Lower leg skin (tissue), 4 donors: ENCODE measurements around the gene RBM14. TPM values are rescaled to one million over a fixed set of nuclear protein-coding genes. Genes with fewer than 3 reads are reported as not detected.

Experiments
- DNase-seq, 2 donors: peaks; one replicate each; pipeline ENCODE4 v3.0.0-alpha.2; 2019; ENCODE audit warnings: low spot score in 2 of 2
- H3K4me3 ChIP-seq: fragments of 200-600 bp; sonication (generic); 2 replicates; pipeline ENCODE4 v1.5.1; 2017; ENCODE audit warnings: mild to moderate bottlenecking, low read depth; ENCODE audit not compliant: poor library complexity, severe bottlenecking
- POLR2A ChIP-seq, 2 donors: fragments of 450-650 bp; IDR thresholded peaks; one replicate each; pipeline ENCODE4 v1.6.1; 2016 to 2017; ENCODE audit warnings: antibody characterized with exemption in 2 of 2, mild to moderate bottlenecking in 1 of 2, moderate library complexity in 1 of 2
- WGBS, 2 donors: methylation state at CpG; one replicate each; pipeline ENCODE4 v1.1.5; 2018; 5-methylcytosine and 5-hydroxymethylcytosine counted together
- intact Hi-C: fragments of 100-400 bp; cut with DNase I; formaldehyde crosslinking; loops from one replicate; pipeline ENCODE4 v1.15.0; 2023; ENCODE audit warnings: low total_unique reads
- total RNA-seq, 4 donors: library from RNA; depleted of rRNA; stranded (reverse); fragments of >200 nt; gene quantifications; one replicate each; pipeline ENCODE4 v1.1.0, GENCODE V29; 2016
- TF ChIP-seq, protein P1 (sequence below), 3 donors: fragments of 450-650 bp; IDR thresholded peaks; one replicate each; pipeline ENCODE4 v1.5.1; 2016; ENCODE audit warnings: antibody characterized with exemption in 3 of 3, mild to moderate bottlenecking in 3 of 3, moderate library complexity in 2 of 3

Gene RBM14
- total RNA-seq, 4 donors from 2014 or later: 35.8 to 47.4 (median 44.6) TPM

DNA sequence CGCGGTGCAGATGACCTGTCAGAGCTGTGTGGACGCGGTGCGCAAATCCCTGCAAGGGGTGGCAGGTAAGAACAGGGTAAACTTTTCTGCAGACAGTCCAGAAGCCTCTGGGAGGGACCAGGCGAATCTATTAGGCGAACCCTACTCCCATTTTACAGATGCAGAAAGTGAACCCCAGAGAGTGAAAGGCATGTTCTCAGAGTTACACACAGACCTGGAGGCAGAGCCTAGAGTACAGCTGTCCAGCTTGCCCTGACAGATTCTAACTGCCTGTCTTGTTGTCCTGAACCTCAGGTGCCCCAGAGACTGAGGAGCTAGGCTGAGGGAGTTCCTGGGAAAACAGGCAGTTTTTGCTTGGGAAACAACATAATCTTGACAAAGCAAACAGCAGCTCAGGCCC lies 22.8 kb upstream of the RBM14 start:
- 62 to 67% methylated on average over 7 of the region's 7 CpGs for WGBS, 2 donors
- DNase-seq: no peak
- intact Hi-C loops: loop anchor here (10.0 kb wide), 1 partner anchor 81 kb away; the partner anchor contains the start of gene RBM4B
- no peak for TF ChIP-seq POLR2A (IDR thresholded peaks at IDR 0.05)
- TF ChIP-seq, protein P1, sequence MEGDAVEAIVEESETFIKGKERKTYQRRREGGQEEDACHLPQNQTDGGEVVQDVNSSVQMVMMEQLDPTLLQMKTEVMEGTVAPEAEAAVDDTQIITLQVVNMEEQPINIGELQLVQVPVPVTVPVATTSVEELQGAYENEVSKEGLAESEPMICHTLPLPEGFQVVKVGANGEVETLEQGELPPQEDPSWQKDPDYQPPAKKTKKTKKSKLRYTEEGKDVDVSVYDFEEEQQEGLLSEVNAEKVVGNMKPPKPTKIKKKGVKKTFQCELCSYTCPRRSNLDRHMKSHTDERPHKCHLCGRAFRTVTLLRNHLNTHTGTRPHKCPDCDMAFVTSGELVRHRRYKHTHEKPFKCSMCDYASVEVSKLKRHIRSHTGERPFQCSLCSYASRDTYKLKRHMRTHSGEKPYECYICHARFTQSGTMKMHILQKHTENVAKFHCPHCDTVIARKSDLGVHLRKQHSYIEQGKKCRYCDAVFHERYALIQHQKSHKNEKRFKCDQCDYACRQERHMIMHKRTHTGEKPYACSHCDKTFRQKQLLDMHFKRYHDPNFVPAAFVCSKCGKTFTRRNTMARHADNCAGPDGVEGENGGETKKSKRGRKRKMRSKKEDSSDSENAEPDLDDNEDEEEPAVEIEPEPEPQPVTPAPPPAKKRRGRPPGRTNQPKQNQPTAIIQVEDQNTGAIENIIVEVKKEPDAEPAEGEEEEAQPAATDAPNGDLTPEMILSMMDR (IDR thresholded peaks at IDR 0.05): no peak
- H3K4me3 ChIP-seq: peak overlapping the region; percentile 78

DNA sequence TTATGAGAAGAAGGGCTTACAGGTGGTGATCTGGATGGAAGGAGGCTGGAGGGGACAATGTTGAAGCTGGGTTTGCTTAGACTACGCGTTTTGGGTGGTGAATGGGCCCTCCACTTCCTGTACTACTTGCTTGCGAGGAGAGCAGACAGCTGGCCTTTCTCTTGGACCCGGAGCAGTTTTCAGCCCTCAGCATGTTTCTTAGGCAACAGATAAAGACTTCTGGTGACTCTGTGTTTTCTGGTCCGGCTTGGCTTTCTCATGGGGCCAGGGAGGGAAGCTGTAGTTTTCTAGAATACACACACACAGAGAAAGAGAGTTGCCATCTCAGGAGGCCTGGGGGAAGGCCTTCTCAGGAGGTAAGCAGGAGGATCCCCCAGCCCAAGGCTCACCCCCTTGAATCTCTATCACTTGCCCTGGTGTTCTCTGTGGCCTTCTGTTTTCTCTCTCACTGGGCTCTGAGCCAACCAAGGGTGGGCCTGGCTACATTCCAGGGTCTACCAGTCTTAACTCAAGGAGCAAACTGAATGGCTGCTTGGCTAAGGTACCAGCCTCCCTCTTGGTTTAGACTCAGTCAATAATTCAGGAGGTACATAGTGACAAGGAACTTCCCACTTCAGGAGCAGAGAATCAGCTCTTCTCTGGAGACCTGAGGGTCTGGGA lies 21.1 kb upstream of the RBM14 start:
- no peak for DNase-seq
- TF ChIP-seq, protein P1 (IDR thresholded peaks at IDR 0.05): no peak
- TF ChIP-seq POLR2A (IDR thresholded peaks at IDR 0.05): no peak
- 68 to 78% methylated on average over 5 of the region's 5 CpGs for WGBS, 2 donors
- intact Hi-C loops: loop anchor here (10.0 kb wide), 1 partner anchor 79 kb away; the partner anchor contains the start of gene RBM4B
- H3K4me3 ChIP-seq: no peak overlapping the region

DNA sequence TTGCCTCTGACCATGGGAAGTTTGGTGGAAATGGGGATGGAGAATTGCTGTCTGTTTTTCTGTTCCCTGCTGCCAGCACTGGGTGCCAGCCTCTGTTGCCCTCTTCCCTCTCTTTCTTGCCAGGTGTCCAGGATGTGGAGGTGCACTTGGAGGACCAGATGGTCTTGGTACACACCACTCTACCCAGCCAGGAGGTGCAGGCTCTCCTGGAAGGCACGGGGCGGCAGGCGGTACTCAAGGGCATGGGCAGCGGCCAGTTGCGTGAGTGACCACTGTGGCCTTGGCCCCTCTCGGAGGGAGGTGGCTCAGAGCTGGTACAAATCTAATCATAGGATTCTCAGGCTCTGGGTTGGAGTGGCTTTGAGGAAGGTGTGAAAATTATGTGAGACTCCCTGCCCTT lies 17.4 kb upstream of the RBM14 start:
- WGBS, 2 donors: 87 to 98% methylated on average over 6 of the region's 6 CpGs
- no peak for DNase-seq
- TF ChIP-seq, protein P1 (IDR thresholded peaks at IDR 0.05): no peak
- TF ChIP-seq POLR2A (IDR thresholded peaks at IDR 0.05): no peak
- intact Hi-C loops: loop anchor here (10.0 kb wide), 1 partner anchor 76 kb away; the partner anchor contains the start of gene RBM4B
- H3K4me3 ChIP-seq: no peak overlapping the region

DNA sequence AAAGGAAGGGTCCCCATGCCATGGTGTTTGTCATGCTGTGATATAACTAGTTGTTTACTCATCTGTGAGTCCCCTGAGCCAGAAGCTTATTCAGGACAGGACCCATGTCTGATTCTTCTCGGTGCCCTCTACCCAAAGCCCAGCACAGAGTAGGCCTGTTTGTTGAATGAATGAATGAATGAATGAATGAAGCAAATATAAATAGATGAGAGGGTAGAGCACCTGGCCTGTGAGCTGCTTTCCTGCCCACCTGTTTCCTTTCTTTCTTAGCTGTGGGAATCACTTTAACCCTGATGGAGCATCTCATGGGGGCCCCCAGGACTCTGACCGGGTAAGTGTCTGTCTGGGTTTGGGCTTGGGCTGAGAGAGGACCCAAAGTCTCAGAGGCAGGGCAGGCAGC lies 16.2 kb upstream of the RBM14 start:
- no peak for DNase-seq
- WGBS, 2 donors: 84 to 92% methylated on average over 2 of the region's 2 CpGs
- no peak for TF ChIP-seq POLR2A (IDR thresholded peaks at IDR 0.05)
- TF ChIP-seq, protein P1 (IDR thresholded peaks at IDR 0.05): no peak
- no peak overlapping the region for H3K4me3 ChIP-seq
- intact Hi-C loops: no loop called here

DNA sequence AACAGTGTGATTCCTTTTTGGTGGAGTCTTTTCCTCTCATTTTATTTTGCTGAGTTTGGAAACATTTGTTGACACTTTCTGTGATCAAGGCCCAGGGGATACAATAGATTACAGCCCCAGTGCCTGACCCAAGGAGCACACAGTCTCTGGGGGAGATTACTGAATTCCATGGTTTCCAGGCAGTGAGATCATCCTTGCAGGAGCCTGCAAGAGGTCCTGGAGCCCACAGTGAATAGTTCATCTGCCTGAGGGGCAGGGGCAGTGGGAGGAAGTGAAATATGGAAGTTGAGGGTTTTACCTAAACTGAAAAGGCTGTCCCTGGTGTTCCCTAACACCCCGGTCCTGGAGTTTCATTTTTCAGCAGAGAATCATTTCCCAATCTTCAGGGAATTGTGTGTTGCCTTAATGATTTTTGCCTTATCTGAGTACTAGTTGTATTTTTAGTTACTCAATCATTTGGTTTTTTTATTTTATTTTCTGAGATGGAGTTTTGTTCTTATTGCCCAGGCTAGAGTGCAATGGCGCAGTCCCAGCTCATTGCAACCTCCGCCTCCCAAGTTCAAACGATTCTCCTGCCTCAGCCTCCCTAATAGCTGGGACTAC lies 15.7 kb upstream of the RBM14 start:
- TF ChIP-seq, protein P1 (IDR thresholded peaks at IDR 0.05): no peak
- TF ChIP-seq POLR2A (IDR thresholded peaks at IDR 0.05): no peak
- WGBS, 2 donors: 89 to 95% methylated on average over 4 of the region's 4 CpGs
- intact Hi-C loops: no loop called here
- no peak overlapping the region for H3K4me3 ChIP-seq
- no peak for DNase-seq
